GM20000 (cell line): ENCODE measurements around the gene DICER1.

Source experiments
- DNase-seq: peaks from one replicate; pipeline ENCODE4 v3.0.0; 2012; ENCODE audit warnings: low spot score
- TF ChIP-seq, protein P1 (sequence below): IDR thresholded peaks from 2 replicates; pipeline ENCODE4 v1.5.1; 2012; ENCODE audit warnings: mild to moderate bottlenecking, control low read depth; ENCODE audit errors: extremely low read depth, missing control alignments

The DICER1 gene

DNA sequence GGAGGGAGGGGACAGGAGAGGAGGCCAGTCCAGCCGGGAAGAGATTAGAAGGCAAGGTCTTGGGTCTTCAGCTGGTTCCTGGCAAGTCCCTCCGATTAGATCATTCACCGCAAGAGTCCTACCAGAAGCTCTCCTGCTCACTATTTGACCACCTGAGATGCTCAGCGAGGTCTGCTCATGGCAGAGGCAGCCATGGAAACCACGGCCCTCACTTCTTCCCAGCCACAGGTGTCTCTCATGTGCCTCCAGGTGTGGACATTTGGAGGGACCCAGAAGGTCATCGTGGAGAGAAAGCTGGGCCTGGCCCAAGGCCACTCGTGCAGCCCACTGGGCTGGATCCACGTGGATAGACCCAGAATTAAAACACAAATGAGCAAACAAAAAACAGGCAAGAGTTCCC lies 99.5 kb downstream of the DICER1 start:
- DNase-seq = no peak
- TF ChIP-seq, protein P1, sequence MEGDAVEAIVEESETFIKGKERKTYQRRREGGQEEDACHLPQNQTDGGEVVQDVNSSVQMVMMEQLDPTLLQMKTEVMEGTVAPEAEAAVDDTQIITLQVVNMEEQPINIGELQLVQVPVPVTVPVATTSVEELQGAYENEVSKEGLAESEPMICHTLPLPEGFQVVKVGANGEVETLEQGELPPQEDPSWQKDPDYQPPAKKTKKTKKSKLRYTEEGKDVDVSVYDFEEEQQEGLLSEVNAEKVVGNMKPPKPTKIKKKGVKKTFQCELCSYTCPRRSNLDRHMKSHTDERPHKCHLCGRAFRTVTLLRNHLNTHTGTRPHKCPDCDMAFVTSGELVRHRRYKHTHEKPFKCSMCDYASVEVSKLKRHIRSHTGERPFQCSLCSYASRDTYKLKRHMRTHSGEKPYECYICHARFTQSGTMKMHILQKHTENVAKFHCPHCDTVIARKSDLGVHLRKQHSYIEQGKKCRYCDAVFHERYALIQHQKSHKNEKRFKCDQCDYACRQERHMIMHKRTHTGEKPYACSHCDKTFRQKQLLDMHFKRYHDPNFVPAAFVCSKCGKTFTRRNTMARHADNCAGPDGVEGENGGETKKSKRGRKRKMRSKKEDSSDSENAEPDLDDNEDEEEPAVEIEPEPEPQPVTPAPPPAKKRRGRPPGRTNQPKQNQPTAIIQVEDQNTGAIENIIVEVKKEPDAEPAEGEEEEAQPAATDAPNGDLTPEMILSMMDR = no peak

DNA sequence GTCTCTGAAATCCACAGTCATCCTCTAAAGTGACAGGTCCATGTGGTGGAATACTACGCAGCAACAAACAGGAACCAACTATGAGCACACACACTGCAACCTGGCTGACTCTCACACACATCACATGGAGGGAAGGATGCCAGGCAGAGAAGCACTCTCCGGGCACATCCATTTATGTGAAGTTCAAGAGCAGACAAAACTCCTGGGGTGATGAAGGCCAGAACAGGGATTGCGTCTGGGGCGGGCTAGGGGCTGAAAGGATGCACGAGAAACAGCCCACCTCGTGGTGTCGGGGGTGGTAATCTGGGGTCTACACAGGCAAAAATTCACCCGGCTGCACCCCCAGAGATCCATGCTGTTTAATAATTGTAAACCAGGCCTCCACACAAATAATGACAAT lies 100.2 kb downstream of the DICER1 start:
- DNase-seq = no peak
- TF ChIP-seq, protein P1 = no peak

DNA sequence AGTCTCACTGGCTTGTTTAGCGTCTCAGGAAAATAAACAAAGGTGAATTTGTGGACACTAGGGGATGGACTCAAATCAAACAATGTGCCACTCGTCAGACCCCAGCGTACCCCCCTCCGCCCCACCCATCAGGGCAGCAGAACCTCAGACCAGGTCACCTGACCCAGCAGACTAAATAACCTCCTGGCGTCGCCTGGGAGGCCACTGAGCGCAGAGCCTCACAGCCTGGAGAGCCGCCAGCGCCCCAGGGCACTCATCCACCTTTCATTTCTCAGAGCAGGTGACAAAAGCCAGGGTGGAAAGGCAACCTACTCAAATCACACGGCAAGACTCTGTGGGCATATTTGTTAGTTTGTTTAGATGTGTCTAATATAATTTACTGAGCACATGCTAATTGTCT lies 100.9 kb downstream of the DICER1 start:
- TF ChIP-seq, protein P1 = no peak
- no peak for DNase-seq

DNA sequence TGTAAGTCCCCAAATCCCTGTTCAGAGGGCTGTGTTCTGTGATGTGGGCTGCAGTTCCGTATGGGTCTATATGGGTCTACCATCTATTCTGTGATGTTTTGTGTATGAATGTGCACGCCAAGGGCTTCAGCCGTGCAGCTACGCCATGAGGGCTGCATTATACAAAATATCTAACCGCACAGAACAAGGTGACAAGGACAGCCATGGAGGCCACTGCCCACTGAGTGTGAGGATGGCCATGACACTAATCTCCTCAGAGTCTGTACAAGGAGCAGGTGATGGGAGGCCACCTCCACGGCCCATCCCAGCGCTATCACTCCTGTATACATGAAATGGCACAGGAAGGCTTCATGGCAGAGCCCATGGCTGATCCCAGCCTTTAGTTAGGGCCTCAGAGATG lies 102.0 kb downstream of the DICER1 start:
- TF ChIP-seq, protein P1 = no peak
- DNase-seq = no peak

DNA sequence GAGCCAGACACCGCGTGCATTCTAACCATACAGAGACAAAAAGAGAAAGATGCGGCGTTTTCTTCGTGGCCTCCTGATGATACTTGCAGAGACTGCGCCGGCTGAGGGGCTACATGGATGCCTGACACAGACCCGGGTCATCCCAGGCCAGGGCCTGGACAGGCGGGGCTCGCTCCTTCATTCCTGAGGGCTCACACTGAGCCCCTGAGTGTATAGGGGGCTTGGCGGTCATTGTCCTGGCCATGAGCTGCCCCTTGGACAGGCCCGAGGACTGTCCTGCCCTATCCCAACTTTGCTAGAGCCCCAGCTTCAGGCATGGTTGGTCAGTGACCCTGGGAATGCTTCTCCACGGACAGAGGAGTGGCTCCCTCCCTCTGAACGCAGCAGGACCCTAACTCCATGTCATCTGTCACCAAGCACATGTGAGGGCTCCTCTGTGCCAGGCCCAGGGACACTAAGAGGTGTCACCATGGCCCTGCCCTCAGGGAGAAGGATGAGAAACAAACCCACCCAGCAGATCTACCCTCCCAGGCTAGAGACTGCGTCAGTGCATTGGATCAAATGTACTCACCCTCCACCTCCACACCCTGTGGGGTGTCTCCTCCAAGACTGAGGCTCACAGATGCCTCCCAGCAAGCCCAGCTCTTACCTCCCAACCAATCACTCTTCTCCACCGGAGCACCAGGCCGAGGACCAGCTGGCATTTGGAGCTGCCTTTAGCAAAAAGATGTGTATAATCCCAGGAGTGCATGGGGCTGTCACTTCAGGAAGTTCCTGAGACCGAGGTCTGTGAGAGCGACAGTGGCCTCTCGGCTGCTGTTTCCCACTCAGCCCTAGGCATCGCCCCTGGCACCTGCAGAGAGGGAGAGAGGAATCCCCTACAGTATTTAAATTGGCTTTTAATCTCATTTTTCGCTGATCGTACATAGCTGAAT lies 102.7 kb downstream of the DICER1 start:
- TF ChIP-seq, protein P1 = no peak
- DNase-seq = no peak

DNA sequence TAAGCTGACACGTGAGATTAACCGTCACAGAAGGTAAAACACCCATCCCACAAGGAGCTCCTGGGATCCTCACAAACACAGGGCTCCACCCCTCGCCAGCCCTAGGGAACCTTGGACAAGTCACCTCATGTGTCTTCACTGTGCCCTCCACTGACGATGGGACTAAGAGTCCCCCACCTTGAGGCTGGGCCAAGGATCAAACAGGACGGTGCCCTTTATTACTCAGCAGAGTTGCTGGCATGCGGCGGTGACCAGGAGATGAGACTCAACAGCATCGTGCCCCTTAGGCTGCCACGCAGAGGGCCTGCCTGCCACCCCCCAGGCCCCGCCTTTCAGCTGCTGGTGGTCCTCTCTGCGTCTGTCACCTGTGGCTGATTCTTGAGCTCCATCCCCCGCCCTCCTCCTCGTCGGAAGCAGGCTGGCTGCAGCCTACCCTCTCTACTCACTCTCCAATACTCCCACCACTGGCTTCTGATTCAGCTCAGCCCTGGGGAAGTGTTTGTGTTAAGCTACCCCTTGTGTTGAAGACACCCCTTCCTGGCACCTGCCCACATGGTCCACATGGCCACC lies 105.2 kb downstream of the DICER1 start:
- DNase-seq = no peak
- TF ChIP-seq, protein P1 = no peak

DNA sequence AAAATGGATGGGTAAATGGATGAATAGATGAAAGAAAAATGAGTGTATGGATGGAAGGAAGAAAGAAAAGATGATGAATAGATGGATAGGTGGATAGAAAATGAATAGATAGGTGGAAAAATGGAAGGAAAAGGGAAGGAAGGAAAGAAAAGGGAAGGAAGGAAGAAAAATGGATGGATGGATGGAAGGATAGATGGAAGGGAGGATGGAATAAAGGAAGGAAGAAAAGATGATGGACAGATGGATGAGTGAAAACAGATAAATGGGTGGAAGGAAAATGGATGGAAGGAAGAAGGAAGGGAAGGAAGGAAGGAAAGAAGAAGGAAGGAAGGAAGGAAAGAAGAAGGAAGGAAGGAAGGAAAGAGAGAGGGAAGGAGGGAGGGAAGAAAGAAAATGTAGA lies 107.4 kb downstream of the DICER1 start:
- DNase-seq = no peak
- TF ChIP-seq, protein P1 = no peak
